ENCODE measurements around the gene CDR2L. TPM values are rescaled to one million over a fixed set of nuclear protein-coding genes. Genes with fewer than 3 reads are reported as not detected.
"Not testable (repeated sequence)": the region's sequence is repeated elsewhere in the genome, so short reads cannot be mapped to it uniquely, and the experiment has no call there.

CDR2L gene
- total and polyA plus RNA-seq, 4 donors, result 5.8 to 23.6 (median 13.8) TPM

DNA sequence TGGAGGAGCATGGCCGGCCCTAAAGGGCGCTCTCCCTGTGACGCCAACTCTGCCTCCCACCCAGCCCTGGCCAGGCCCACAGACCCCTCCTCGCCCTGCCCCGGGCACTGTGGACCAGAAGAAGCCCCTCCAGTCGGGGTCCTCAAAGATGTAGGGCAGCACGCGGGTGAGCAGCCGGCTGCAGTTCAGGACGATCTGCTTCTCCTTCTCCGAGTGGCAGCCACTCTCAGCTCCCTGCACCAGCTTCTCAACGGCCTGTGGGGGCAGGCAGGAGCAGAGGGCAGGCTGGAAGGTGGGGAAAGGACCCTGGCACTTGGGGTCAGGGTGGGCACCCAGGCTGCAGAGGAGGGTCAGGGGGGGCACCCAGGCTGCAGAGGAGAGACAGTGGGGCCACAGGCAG is 23.8 kb upstream of the CDR2L start:
- intact Hi-C loops (cut with DNase I), result loop anchor here (5.0 kb wide), 4 partner anchors 49 to 239 kb away; partner anchors contain the start of genes MRPL58 (in 2 of the 2) and ARMC7 (in 1 of the 2)
- Histone ChIP-seq H3K36me3 (ENCODE audit: control insufficient read depth in 1 of 2, insufficient read depth in 2 of 2, low read length in 1 of 2) (no peaks in the 10 kb centered on the region), H3K9me3 (ENCODE audit: control insufficient read depth, low read length) (no peaks in the 10 kb centered on the region), H3K27ac (ENCODE audit: low read depth in 1 of 2, low read length in 2 of 2) (no peak overlapping the region), H3K4me3 (ENCODE audit: low read length in 2 of 2) (no peak overlapping the region), H3K27me3 (ENCODE audit: control insufficient read depth in 1 of 2, insufficient read depth in 2 of 2, low read length in 1 of 2) (no peaks in the 10 kb centered on the region), H3K4me1 (ENCODE audit: control insufficient read depth in 1 of 2, insufficient read depth in 2 of 2, low read length in 2 of 2) (no peaks in the 10 kb centered on the region)
- WGBS, 2 donors, result 79 to 80% methylated on average over 12 of the region's 12 CpGs
- DNase-seq, result no peak
- no peak for ATAC-seq (ENCODE audit: low FRiP score)

DNA sequence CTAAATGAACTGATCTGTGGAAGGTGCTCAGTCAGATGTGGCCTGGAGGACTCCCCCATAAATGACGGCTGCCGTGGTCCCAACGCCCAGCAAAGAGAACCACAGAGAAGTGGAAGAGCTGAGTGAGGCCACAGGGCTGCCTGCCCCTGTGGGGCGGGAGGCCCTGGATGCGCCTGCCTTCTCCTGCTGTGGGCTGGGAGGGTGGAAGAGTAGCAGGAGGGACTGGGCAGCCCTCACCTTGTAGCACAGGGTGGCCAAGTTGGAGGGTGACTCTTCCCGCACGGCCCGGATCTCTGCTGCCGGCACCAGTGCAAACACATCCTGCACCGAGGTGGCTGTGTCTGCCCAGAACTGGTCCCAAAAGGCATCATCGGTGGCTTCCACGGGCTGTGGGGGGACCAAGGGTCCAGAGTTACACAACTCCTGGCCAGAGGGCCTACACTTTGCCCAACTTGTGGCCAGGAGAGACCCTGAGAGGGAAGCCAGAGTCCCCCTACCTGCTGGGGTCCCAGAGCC is 23.1 kb upstream of the CDR2L start:
- intact Hi-C loops (cut with DNase I), result loop anchor here (5.0 kb wide), 4 partner anchors 48 to 238 kb away; partner anchors contain the start of genes MRPL58 (in 2 of the 2) and ARMC7 (in 1 of the 2)
- Histone ChIP-seq H3K9me3 (ENCODE audit: control insufficient read depth, low read length) (no peaks in the 10 kb centered on the region), H3K4me1 (ENCODE audit: control insufficient read depth in 1 of 2, insufficient read depth in 2 of 2, low read length in 2 of 2) (no peaks in the 10 kb centered on the region), H3K36me3 (ENCODE audit: control insufficient read depth in 1 of 2, insufficient read depth in 2 of 2, low read length in 1 of 2) (no peaks in the 10 kb centered on the region), H3K27ac (ENCODE audit: low read depth in 1 of 2, low read length in 2 of 2) (no peak overlapping the region), H3K4me3 (ENCODE audit: low read length in 2 of 2) (no peak overlapping the region), H3K27me3 (ENCODE audit: control insufficient read depth in 1 of 2, insufficient read depth in 2 of 2, low read length in 1 of 2) (no peaks in the 10 kb centered on the region)
- no peak for ATAC-seq (ENCODE audit: low FRiP score)
- WGBS, 2 donors, result 91 to 93% methylated on average over 12 of the region's 12 CpGs
- DNase-seq, result no peak

DNA sequence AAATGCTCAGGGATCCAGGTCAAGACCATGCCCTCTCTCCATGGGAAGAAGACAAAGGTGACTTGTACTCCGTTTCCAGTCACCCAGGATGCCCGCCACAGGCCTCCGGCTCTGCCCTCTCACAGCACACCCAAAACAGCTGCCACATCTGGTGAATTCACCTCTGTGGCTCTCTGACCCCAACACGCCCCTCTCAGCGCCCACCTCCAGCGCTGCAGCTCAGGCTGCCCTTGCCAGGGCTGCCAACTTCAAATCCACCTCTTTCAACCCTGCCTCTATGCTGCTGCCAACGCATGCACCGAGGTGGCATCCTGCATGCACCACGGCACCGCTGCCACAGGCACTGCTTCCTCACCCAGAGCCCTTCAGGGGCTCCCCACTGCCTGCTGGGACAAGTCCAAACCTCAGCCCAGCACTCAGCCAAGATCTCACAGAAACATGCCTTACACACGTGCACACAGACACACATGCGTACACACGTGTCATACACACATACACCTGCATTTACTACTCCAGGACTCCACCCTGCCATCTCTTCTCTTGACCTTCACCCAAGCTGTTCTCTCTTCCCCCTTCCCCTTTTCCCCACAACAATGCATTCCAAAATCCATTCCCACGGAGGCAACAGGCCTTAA is 22.3 kb upstream of the CDR2L start:
- Histone ChIP-seq H3K4me3 (ENCODE audit: low read length in 2 of 2) (no peak overlapping the region), H3K27ac (ENCODE audit: low read depth in 1 of 2, low read length in 2 of 2) (no peak overlapping the region), H3K36me3 (ENCODE audit: control insufficient read depth in 1 of 2, insufficient read depth in 2 of 2, low read length in 1 of 2) (no peaks in the 10 kb centered on the region), H3K27me3 (ENCODE audit: control insufficient read depth in 1 of 2, insufficient read depth in 2 of 2, low read length in 1 of 2) (no peaks in the 10 kb centered on the region), H3K9me3 (ENCODE audit: control insufficient read depth, low read length) (no peaks in the 10 kb centered on the region), H3K4me1 (ENCODE audit: control insufficient read depth in 1 of 2, insufficient read depth in 2 of 2, low read length in 2 of 2) (no peaks in the 10 kb centered on the region)
- intact Hi-C loops (cut with DNase I), result loop anchor here (5.0 kb wide), 4 partner anchors 47 to 237 kb away; partner anchors contain the start of genes MRPL58 (in 2 of the 2) and ARMC7 (in 1 of the 2)
- ATAC-seq (ENCODE audit: low FRiP score) (no peak), DNase-seq (no peak)
- WGBS, 2 donors, result 84 to 89% methylated on average over 14 of the region's 14 CpGs

DNA sequence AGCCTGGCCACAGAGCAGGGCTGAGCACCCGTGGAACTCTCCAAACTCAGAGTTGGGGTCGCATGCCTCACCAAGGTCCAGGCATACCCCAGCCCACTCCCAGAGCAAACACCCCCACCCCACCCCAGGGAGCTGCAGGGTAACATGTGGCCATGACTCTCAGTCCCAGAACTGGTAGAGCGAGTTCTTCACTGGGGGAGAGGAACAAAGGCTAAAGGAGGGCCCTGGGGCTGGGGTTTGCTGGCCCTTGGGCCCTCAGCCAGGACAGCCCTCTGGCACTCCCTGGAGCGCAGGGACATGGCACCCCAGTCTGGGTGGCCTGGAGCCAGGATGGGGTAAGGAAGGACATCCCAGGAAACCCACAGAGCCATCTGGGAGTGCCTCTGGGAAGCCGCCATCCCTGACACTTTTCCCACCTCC is 19.1 kb upstream of the CDR2L start:
- no peaks in the 10 kb centered on the region for H3K4me1 ChIP-seq (ENCODE audit: control insufficient read depth in 1 of 2, insufficient read depth in 2 of 2, low read length in 2 of 2)
- DNase-seq, result no peak
- H3K27ac ChIP-seq (ENCODE audit: low read depth in 1 of 2, low read length in 2 of 2), result no peak overlapping the region
- H3K4me3 ChIP-seq (ENCODE audit: low read length in 2 of 2), result no peak overlapping the region
- H3K27me3 ChIP-seq (ENCODE audit: control insufficient read depth in 1 of 2, insufficient read depth in 2 of 2, low read length in 1 of 2), result no peaks in the 10 kb centered on the region
- intact Hi-C loops (cut with DNase I), result no loop called here
- no peaks in the 10 kb centered on the region for H3K36me3 ChIP-seq (ENCODE audit: control insufficient read depth in 1 of 2, insufficient read depth in 2 of 2, low read length in 1 of 2)
- no peaks in the 10 kb centered on the region for H3K9me3 ChIP-seq (ENCODE audit: control insufficient read depth, low read length)
- WGBS, 2 donors, result 87% methylated on average over 5 of the region's 5 CpGs
- no peak for ATAC-seq (ENCODE audit: low FRiP score)

DNA sequence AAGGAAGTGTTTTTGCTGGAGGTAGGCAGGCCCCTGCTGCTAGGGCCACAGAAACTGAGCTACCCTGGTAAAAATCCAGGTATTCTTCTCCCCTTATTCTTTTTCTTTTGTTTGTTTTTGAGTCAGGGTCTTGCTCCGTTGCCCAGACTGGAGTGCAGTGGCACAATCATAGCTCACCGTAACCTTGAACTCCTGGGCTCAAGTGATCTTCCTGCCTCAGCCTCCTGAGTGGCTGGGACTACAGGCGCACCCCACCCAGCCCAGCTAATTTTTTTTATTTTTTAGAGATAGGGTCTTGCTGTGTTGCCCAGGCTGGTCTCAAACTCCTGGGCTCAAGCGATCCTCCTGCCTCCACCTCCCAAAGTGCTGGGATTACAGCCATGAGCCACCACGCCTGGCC is 17.9 kb upstream of the CDR2L start:
- DNase-seq; H3K9me3 ChIP-seq (ENCODE audit: control insufficient read depth, low read length); H3K4me1 ChIP-seq (ENCODE audit: control insufficient read depth in 1 of 2, insufficient read depth in 2 of 2, low read length in 2 of 2); intact Hi-C loops (cut with DNase I); H3K27ac ChIP-seq (ENCODE audit: low read depth in 1 of 2, low read length in 2 of 2); H3K4me3 ChIP-seq (ENCODE audit: low read length in 2 of 2); H3K27me3 ChIP-seq (ENCODE audit: control insufficient read depth in 1 of 2, insufficient read depth in 2 of 2, low read length in 1 of 2); ATAC-seq (ENCODE audit: low FRiP score); H3K36me3 ChIP-seq (ENCODE audit: control insufficient read depth in 1 of 2, insufficient read depth in 2 of 2, low read length in 1 of 2): not testable (repeated sequence)
- WGBS, 2 donors, result 90 to 94% methylated on average over 5 of the region's 5 CpGs

DNA sequence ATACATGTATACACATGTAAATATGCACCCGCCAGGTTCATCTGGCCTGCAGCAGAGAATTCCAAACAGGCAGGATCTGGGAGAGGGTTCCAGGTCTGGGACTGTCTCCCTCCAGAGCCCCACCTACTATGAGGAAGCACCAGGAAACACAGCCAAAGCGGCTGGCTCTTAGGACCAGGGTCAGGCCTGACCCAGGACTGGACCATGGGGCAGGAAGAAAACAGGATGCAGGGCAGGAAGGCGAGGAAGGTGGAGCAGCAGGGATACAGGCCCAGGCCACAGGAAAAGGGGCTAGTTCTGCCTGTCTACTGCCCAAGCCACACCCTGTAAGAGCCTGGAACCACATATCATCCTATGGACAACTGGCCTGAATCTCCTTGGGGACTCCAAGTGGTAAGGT is 17.0 kb upstream of the CDR2L start:
- no peak for ATAC-seq (ENCODE audit: low FRiP score)
- no peak for DNase-seq
- no peaks in the 10 kb centered on the region for H3K27me3 ChIP-seq (ENCODE audit: control insufficient read depth in 1 of 2, insufficient read depth in 2 of 2, low read length in 1 of 2)
- 90 to 96% methylated on average over 3 of the region's 3 CpGs for WGBS, 2 donors
- intact Hi-C loops (cut with DNase I), result no loop called here
- H3K36me3 ChIP-seq (ENCODE audit: control insufficient read depth in 1 of 2, insufficient read depth in 2 of 2, low read length in 1 of 2), result no peaks in the 10 kb centered on the region
- H3K4me1 ChIP-seq (ENCODE audit: control insufficient read depth in 1 of 2, insufficient read depth in 2 of 2, low read length in 2 of 2), result no peaks in the 10 kb centered on the region
- no peak overlapping the region for H3K27ac ChIP-seq (ENCODE audit: low read depth in 1 of 2, low read length in 2 of 2)
- H3K9me3 ChIP-seq (ENCODE audit: control insufficient read depth, low read length), result no peaks in the 10 kb centered on the region
- H3K4me3 ChIP-seq (ENCODE audit: low read length in 2 of 2), result no peak overlapping the region

DNA sequence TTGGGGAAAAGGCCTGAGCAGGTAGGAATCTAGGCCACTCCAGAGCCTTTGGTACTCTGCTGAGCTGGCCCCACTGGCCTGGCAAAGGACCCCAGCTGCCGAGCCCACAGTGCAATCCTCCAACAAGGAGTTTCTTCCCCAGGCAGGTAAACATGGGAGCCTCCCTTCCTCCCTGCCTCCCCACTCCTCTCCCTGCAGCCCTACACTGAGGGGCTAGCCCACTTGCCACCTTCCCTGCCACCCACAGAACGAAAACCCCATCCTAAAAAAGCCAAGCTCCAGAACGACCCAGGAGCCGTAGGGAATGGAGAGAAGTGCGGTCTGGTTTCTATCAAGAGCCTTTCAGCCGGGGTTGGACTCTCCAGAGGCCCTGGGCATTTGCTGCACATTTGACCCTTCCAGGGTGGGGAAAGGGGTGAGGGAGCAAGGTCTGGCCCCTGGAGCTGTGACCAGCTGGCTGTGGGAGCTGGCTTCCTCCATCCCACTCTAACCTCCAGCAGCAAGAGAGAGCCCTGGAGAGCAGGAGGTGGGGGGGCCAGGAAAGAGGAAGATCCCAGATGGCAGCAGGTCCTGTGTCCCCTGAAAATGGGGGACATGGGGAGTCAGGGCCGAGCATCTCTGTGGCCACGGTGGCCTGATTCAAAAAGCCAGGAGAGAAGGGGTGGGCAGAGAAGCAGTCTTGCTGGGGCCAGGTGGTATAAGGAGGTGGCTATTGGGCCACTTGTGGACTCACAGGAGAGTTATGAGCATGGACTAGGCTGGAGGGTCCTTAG is 16.2 kb upstream of the CDR2L start:
- intact Hi-C loops (cut with DNase I), result no loop called here
- Histone ChIP-seq H3K27me3 (ENCODE audit: control insufficient read depth in 1 of 2, insufficient read depth in 2 of 2, low read length in 1 of 2) (no peaks in the 10 kb centered on the region), H3K4me1 (ENCODE audit: control insufficient read depth in 1 of 2, insufficient read depth in 2 of 2, low read length in 2 of 2) (no peaks in the 10 kb centered on the region), H3K4me3 (ENCODE audit: low read length in 2 of 2) (no peak overlapping the region), H3K36me3 (ENCODE audit: control insufficient read depth in 1 of 2, insufficient read depth in 2 of 2, low read length in 1 of 2) (no peaks in the 10 kb centered on the region), H3K9me3 (ENCODE audit: control insufficient read depth, low read length) (no peaks in the 10 kb centered on the region), H3K27ac (ENCODE audit: low read depth in 1 of 2, low read length in 2 of 2) (no peak overlapping the region)
- WGBS, 2 donors, result 89 to 91% methylated on average over 8 of the region's 8 CpGs
- DNase-seq, result peak in 1 of 2 donors; percentile 61
- ATAC-seq (ENCODE audit: low FRiP score), result no peak

DNA sequence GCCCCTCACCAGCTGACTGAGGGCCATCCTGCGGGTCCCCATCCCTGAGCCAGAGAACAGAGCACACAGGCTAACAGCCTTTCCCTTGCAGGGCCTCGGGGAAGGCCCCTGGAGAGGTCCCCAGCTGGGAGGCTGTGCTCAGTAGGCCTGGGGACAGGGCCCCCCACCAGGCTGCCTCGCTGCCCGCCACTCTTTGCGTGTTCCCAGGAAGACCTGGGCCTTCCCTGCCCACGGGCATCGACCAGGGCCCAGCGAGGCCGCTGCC is 15.7 kb upstream of the CDR2L start:
- intact Hi-C loops (cut with DNase I), result no loop called here
- Histone ChIP-seq H3K27ac (ENCODE audit: low read depth in 1 of 2, low read length in 2 of 2) (no peak overlapping the region), H3K4me1 (ENCODE audit: control insufficient read depth in 1 of 2, insufficient read depth in 2 of 2, low read length in 2 of 2) (no peaks in the 10 kb centered on the region), H3K27me3 (ENCODE audit: control insufficient read depth in 1 of 2, insufficient read depth in 2 of 2, low read length in 1 of 2) (no peaks in the 10 kb centered on the region), H3K36me3 (ENCODE audit: control insufficient read depth in 1 of 2, insufficient read depth in 2 of 2, low read length in 1 of 2) (no peaks in the 10 kb centered on the region), H3K4me3 (ENCODE audit: low read length in 2 of 2) (peak overlapping the region; percentile 37 to 65), H3K9me3 (ENCODE audit: control insufficient read depth, low read length) (no peaks in the 10 kb centered on the region)
- ATAC-seq (ENCODE audit: low FRiP score) (no peak), DNase-seq (no peak)
- 11 to 18% methylated on average over 7 to 9 of the region's 9 CpGs for WGBS, 2 donors

All from aorta (tissue), 5 donors.